Testis (tissue), 2 donors: Measurements from ENCODE around the gene ECHDC3.

Experiments used
- CTCF ChIP-seq, 3 experiments: fragments of 450-650 bp in 2 of 3; fragments of 200-600 bp in 1 of 3; sonication (generic) in 1 of 3; IDR thresholded peaks; one replicate each; pipeline ENCODE4 v1.5.1; 2016 to 2019; ENCODE audit warnings: antibody characterized with exemption in 3 of 3, mild to moderate bottlenecking in 2 of 3, moderate library complexity in 1 of 3
- POLR2A ChIP-seq: fragments of 450-650 bp; IDR thresholded peaks from one replicate; pipeline ENCODE4 v1.6.1; 2017; ENCODE audit warnings: antibody characterized with exemption, mild to moderate bottlenecking, moderate library complexity

- TF ChIP-seq CTCF (IDR thresholded peaks at IDR 0.05) = no peak
- no peak for TF ChIP-seq POLR2A
These were observed 23.0 kb downstream of the ECHDC3 start for GRCh38 chr10:11765141-11765540.
